ENCODE measurements around the gene F8.
A peak's percentile ranks its signal among the peaks of the same experiment; 100 is the strongest.
"Not testable (repeated sequence)": the region's sequence is repeated elsewhere in the genome, so short reads cannot be mapped to it uniquely, and the experiment has no call there.

The F8 gene

GRCh38 chrX:154855256-154855655 is 167.3 kb downstream of the F8 start:
- DNase-seq = no peak

GRCh38 chrX:154850957-154851611 is 171.4 kb downstream of the F8 start:
- DNase-seq = no peak

- DNase-seq = peak; percentile 59
Observed at GRCh38 chrX:154840856-154841255, 181.7 kb downstream of the F8 start.

GRCh38 chrX:154836163-154836562 is 186.4 kb downstream of the F8 start:
- no peak for DNase-seq

GRCh38 chrX:154834562-154834961 is 188.0 kb downstream of the F8 start, which contains the start of gene SMIM9:
SMIM9 (minus strand) TSS chrX:154834662; CDS start chrX:154830856, 3,806 bp downstream.
- no peak for DNase-seq

- no peak for DNase-seq
Observed at GRCh38 chrX:154833746-154834274, 188.7 kb downstream of the F8 start.

GRCh38 chrX:154829926-154830442 is 192.5 kb downstream of the F8 start:
- no peak for DNase-seq

- DNase-seq = no peak
Observed at GRCh38 chrX:154829134-154829533, 193.4 kb downstream of the F8 start.

- no peak for DNase-seq
Observed at GRCh38 chrX:154828016-154828408, 194.5 kb downstream of the F8 start.

- DNase-seq = peak; percentile 78
Observed at GRCh38 chrX:154827194-154828015, 195.1 kb downstream of the F8 start.

- DNase-seq = not testable (repeated sequence)
Observed at GRCh38 chrX:154825586-154825985, 196.9 kb downstream of the F8 start.

GRCh38 chrX:154824638-154825037 is 197.9 kb downstream of the F8 start:
- DNase-seq = no peak

GRCh38 chrX:154822029-154822428 is 200.5 kb downstream of the F8 start:
- no peak for DNase-seq

- no peak for DNase-seq
Observed at GRCh38 chrX:154821523-154821922, 201.0 kb downstream of the F8 start.

GRCh38 chrX:154819771-154820341 is 202.7 kb downstream of the F8 start:
- peak; percentile 94 for DNase-seq

- peak; percentile 87 for DNase-seq
Observed at GRCh38 chrX:154818916-154819770, 203.4 kb downstream of the F8 start.

GRCh38 chrX:154817048-154817618 is 205.4 kb downstream of the F8 start:
- not testable (repeated sequence) for DNase-seq

- DNase-seq = not testable (repeated sequence)
Observed at GRCh38 chrX:154816326-154816898, 206.1 kb downstream of the F8 start.

GRCh38 chrX:154815274-154815818 is 207.2 kb downstream of the F8 start:
- no peak for DNase-seq

GRCh38 chrX:154813801-154814200 is 208.7 kb downstream of the F8 start:
- no peak for DNase-seq

Measured in NCI-H526 treated with DMSO at 0.1 percent for 48 hours (cell line).